ENCODE measurements around the gene MON1A. TPM values are rescaled to one million over a fixed set of nuclear protein-coding genes. Genes with fewer than 3 reads are reported as not detected.

Gene MON1A
- total and polyA plus RNA-seq, 10 of the 15 experiments (the other 5 are each of a cell fraction or from before 2014, with no cell fraction given), result 1.3 to 10.5 (median 7.7) TPM

DNA sequence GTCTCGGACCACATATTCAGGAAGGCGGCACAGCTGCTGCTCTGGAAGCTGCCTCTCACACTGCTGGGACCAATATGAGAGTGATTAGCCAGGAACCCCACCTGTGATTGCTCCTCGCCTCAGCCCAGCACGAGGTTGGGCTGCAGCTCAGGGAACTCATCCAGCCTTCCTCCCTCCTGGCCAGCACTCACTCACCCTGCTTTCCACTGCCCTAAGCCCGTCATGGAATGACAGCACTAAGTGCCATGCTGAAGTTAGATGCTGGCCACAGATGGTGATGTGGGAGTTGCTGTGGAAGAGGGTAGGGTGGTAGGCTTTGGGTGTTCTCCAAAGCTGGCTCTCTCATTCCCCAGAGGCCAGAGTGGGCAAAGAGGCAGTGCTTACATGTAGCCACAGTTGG, 33.3 kb downstream of the MON1A start:
- Histone ChIP-seq H2AFZ (ENCODE audit: control insufficient read depth, low read depth, low read length) (no peak overlapping the region), H4K20me1 (ENCODE audit: control insufficient read depth, insufficient read depth) (no peaks in the 10 kb centered on the region), H3K9ac (ENCODE audit: control insufficient read depth, insufficient read depth, low read length) (no peak overlapping the region), H3K27ac (ENCODE audit: control insufficient read depth, insufficient read depth) (no peak overlapping the region), H3K27me3 (replicated peaks in 1 of 2; ENCODE audit: control insufficient read depth in 2 of 2, insufficient read depth in 2 of 2, low read length in 1 of 2) (no peaks in the 10 kb centered on the region), H3K4me1 (ENCODE audit: control insufficient read depth, insufficient read depth, low read length) (no peaks in the 10 kb centered on the region; the same call in 1 of the 2 replicates), H3K4me3 (no peak overlapping the region), H3K9me3 (replicated peaks; ENCODE audit: control insufficient read depth, insufficient read depth, low read length) (no peaks in the 10 kb centered on the region), H3K79me2 (ENCODE audit: control insufficient read depth, insufficient read depth, low read length) (no peaks in the 10 kb centered on the region), H3K36me3 (ENCODE audit: control insufficient read depth in 2 of 2, insufficient read depth in 2 of 2, low read length in 1 of 2) (no peaks in the 10 kb centered on the region), H3K4me2 (ENCODE audit: control insufficient read depth, insufficient read depth) (no peak overlapping the region)
- in situ Hi-C loops (cut with MboI), result no loop called here
- 68% methylated on average over 5 of the region's 5 CpGs for WGBS (ENCODE audit: insufficient coverage, insufficient replicate concordance, low lambda C conversion rate, missing lambda C conversion rate)
- no peak for FAIRE-seq
- ChIA-PET RAD21 (ENCODE audit: unreplicated experiment) (no interaction called here), POLR2A (interaction anchor here (0.5 kb wide), 1 partner anchor 27 kb away, joined by 3 read pairs; no protein-coding TSS in a partner anchor), CTCF (no interaction called here), SMC1A (ENCODE audit: uncharacterized antibody, unreplicated experiment) (no interaction called here)
- intact Hi-C loops (cut with micrococcal nuclease; ENCODE audit: unreplicated experiment), result no loop called here
- DNase-seq (ENCODE audit: low read depth, low spot score), result no peak
- BruUV-seq (replicated peaks), result no TSS peak
- TF ChIP-seq MXI1 (IDR thresholded peaks at IDR 0.05; ENCODE audit: low read depth, low read length) (no peak), CHD4 (IDR thresholded peaks at IDR 0.05) (no peak)
- no peak for ATAC-seq

GRCh38 chr3:49895791-49896190, 33.8 kb downstream of the MON1A start:
- no peak for FAIRE-seq
- Histone ChIP-seq H3K79me2 (ENCODE audit: control insufficient read depth, insufficient read depth, low read length) (no peaks in the 10 kb centered on the region), H2AFZ (ENCODE audit: control insufficient read depth, low read depth, low read length) (no peak overlapping the region), H3K9me3 (replicated peaks; ENCODE audit: control insufficient read depth, insufficient read depth, low read length) (no peaks in the 10 kb centered on the region), H3K27me3 (replicated peaks in 1 of 2; ENCODE audit: control insufficient read depth in 2 of 2, insufficient read depth in 2 of 2, low read length in 1 of 2) (no peaks in the 10 kb centered on the region), H3K9ac (ENCODE audit: control insufficient read depth, insufficient read depth, low read length) (no peak overlapping the region), H3K36me3 (ENCODE audit: control insufficient read depth in 2 of 2, insufficient read depth in 2 of 2, low read length in 1 of 2) (no peaks in the 10 kb centered on the region), H3K27ac (ENCODE audit: control insufficient read depth, insufficient read depth) (no peak overlapping the region), H4K20me1 (ENCODE audit: control insufficient read depth, insufficient read depth) (no peaks in the 10 kb centered on the region), H3K4me3 (no peak overlapping the region), H3K4me2 (ENCODE audit: control insufficient read depth, insufficient read depth) (no peak overlapping the region), H3K4me1 (ENCODE audit: control insufficient read depth, insufficient read depth, low read length) (no peaks in the 10 kb centered on the region; the same call in 1 of the 2 replicates)
- no TSS peak for BruUV-seq (replicated peaks)
- ChIA-PET CTCF (interaction anchor here (1.2 kb wide), 1 partner anchor 14 kb away, joined by 3 read pairs; no protein-coding TSS in a partner anchor), SMC1A (ENCODE audit: uncharacterized antibody, unreplicated experiment) (no interaction called here), RAD21 (ENCODE audit: unreplicated experiment) (no interaction called here), POLR2A (no interaction called here)
- intact Hi-C loops (cut with micrococcal nuclease; ENCODE audit: unreplicated experiment) (no loop called here), in situ Hi-C loops (cut with MboI) (no loop called here)
- ATAC-seq, result no peak
- WGBS (ENCODE audit: insufficient coverage, insufficient replicate concordance, low lambda C conversion rate, missing lambda C conversion rate), result 61% methylated on average over 9 of the region's 9 CpGs
- TF ChIP-seq GATAD2B (conservative IDR thresholded peaks at IDR 0.05; ENCODE audit: low read depth) (no peak), RAD51 (IDR thresholded peaks at IDR 0.05) (no peak), RELB (IDR thresholded peaks at IDR 0.05; ENCODE audit: low read depth) (no peak), ZNF24 (IDR thresholded peaks at IDR 0.05) (no peak), MTA3 (IDR thresholded peaks at IDR 0.05; ENCODE audit: borderline replicate concordance, low read length) (no peak), LARP7 (IDR thresholded peaks at IDR 0.05) (no peak), POU2F2 (IDR thresholded peaks at IDR 0.05; ENCODE audit: borderline replicate concordance, low read depth, low read length) (no peak), FOXK2 (IDR thresholded peaks at IDR 0.05) (no peak), ZNF384 (IDR thresholded peaks at IDR 0.05; ENCODE audit: borderline replicate concordance, low read depth, low read length) (no peak), POLR2AphosphoS2 (IDR thresholded peaks at IDR 0.05; ENCODE audit: low read depth, low read length) (no peak)
- TF ChIP-seq, protein P1, sequence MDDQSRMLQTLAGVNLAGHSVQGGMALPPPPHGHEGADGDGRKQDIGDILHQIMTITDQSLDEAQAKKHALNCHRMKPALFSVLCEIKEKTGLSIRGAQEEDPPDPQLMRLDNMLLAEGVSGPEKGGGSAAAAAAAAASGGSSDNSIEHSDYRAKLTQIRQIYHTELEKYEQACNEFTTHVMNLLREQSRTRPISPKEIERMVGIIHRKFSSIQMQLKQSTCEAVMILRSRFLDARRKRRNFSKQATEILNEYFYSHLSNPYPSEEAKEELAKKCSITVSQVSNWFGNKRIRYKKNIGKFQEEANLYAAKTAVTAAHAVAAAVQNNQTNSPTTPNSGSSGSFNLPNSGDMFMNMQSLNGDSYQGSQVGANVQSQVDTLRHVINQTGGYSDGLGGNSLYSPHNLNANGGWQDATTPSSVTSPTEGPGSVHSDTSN (IDR thresholded peaks at IDR 0.05; ENCODE audit: insufficient replicate concordance, low read depth, low read length), result no peak
- DNase-seq (ENCODE audit: low read depth, low spot score), result no peak
